Stimulated activated CD4-positive, alpha-beta T cell treated with anti-CD3 and anti-CD28 coated beads, Interleukin-12 subunit alpha, Interleukin-12 subunit beta, amount 100 ng/mL, for 4 hours (primary cell): ENCODE results near the gene EXOSC2.

Experiments used
- DNase-seq: peaks from one replicate; pipeline ENCODE4 v3.0.0-alpha.2; 2020

EXOSC2 gene

GRCh38 chr9:130741831-130742449 is 48.4 kb downstream of the EXOSC2 start:
- DNase-seq = no peak

- DNase-seq = no peak
These were observed 50.1 kb downstream of the EXOSC2 start for GRCh38 chr9:130743656-130744055.

- no peak for DNase-seq
These were observed 51.7 kb downstream of the EXOSC2 start for GRCh38 chr9:130745210-130745800.

- no peak for DNase-seq
These were observed 52.2 kb downstream of the EXOSC2 start for GRCh38 chr9:130745829-130746228.

- no peak for DNase-seq
These were observed 53.0 kb downstream of the EXOSC2 start for GRCh38 chr9:130746434-130747212.

GRCh38 chr9:130751631-130752355 is 58.2 kb downstream of the EXOSC2 start:
- no peak for DNase-seq
